Left colon (tissue), 2 donors: ENCODE measurements around the gene LRRC58. TPM values are rescaled to one million over a fixed set of nuclear protein-coding genes. Genes with fewer than 3 reads are reported as not detected.
"Not testable (repeated sequence)": the region's sequence is repeated elsewhere in the genome, so short reads cannot be mapped to it uniquely, and the experiment has no call there.

Experiments
- ATAC-seq: fragments of 200-7000 bp; cut with Tn5 transposase; one replicate; pipeline ENCODE4 v1.9.1; 2020; ENCODE audit warnings: mild to moderate bottlenecking, moderate library complexity
- DNase-seq, 2 donors: peaks; one replicate each; pipeline ENCODE4 v3.0.0-alpha.2; 2020
- intact Hi-C, 2 donors: fragments of 100-400 bp; cut with DNase I in 1 of 2; cut with micrococcal nuclease in 1 of 2; formaldehyde crosslinking; loops; one replicate each; pipeline versions ENCODE4 v1.11.2 to v1.14.0; 2022; cut with DNase I, micrococcal nuclease
- total RNA-seq, 2 donors: library from RNA; stranded (reverse); fragmentation: NEBNext Ultra II Directional; extraction: Animal tissue kit (Norgen Biotek cat#: 25700); gene quantifications; one replicate each; pipeline ENCODE4 v1.2.1, GENCODE V29; 2021
- donor health status: DM: no; HTN: no; CAD: no.
- donor health status: DM: yes; HTN: yes; CAD: no.

The LRRC58 gene
- total RNA-seq, 2 donors from 2014 or later, result 11.3 to 12.1 TPM

DNA sequence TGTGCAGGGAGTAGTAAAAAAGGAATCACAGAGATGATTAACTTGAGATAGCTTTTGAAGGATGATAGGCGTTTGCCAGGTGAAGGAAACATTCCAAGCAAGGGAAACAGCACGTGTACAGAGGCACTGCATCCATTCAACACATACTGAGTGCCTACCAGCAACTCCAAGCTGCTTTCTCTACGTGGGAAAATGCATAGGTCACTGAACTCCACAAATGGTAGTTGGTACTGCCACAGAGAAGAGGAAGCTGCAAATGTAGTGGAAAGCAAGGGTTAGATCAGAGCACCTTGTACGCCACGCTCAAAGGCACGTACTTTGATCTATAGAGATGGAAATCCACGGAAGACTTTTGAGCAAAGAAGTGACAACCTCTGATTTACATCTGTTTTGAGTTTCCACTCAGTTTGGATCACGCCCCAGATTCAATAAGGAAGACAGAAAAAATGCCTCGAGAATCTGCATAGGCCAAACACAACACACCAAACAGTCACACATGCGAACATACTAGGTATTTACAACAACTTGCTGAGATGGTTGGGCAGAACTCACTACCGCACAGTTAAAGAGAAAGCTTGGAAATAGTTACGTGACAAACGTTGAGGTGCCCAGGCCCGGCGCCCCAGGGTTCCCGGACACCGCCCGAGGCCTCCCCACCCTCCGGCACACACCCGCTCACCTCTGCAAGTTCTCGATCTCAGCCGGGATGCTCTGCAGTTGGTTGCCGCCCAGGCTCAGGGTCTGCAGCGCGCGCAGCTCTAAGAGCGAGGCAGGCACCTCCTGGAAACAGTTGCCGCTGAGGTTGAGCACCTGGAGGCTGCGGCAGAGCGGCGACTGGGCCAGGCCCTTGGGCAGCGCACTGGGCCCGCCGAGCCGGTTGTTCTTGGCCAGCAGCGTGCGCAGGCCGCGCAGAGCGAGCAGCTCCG is 826 bp downstream of the LRRC58 start:
- peak; percentile 61 for ATAC-seq
- DNase-seq, result peak in 1 of 2 donors; percentile 55
- intact Hi-C loops, result no loop called here

DNA sequence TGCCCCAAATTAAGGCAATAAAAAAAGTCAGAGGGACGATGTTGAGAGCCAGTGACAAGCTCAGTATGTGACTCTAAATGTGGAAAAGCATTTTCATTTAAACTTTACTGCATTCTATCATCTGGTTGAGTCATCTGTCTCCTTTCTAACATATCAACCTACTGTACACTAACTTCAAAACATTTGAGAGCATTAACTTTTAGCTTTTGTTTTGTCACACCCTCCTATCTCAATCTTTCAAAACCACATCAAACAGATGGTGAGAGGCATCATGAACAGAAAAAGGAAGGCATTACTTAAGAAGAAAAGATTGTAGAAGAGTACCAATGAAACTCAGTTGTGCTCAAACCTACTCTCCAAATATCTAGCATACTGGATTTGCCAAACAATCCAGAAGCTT is 4.8 kb downstream of the LRRC58 start:
- intact Hi-C loops, result no loop called here
- no peak for ATAC-seq
- DNase-seq, result no peak

DNA sequence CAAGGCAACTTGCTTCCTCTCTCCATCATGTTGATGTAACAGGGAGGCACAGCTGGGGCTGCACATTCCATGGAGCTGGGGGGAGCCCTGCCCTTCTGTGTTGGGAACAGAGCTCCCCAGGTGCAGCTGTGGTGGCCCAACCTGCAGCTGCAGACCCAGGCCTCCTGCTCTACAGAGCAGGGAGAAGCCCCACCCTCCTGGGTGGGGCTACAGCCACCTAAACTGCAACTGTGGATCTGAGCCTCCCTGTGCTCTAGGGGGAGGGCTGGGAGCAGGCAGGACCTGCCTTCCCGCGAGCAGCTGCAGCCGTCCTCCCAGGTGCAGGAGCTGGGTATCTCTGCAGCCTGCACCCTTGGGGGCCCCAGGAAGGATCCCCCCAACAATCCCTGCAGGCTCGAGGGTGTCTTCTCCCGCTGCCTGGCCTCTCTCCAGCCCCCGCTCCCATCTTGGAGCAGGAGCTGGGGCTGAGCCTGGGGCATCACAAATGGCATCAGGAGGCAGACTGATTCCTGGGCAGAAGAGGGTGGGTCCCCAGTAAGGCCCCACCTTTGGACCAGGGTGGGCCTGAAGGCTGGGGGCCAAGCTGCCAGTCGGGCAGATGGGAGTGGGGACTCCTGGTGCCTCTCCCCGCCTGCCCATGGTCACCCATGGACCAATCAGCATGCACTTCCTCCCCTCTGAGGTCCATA is 7.4 kb downstream of the LRRC58 start:
- intact Hi-C loops, result no loop called here
- DNase-seq (no peak), ATAC-seq (no peak)

DNA sequence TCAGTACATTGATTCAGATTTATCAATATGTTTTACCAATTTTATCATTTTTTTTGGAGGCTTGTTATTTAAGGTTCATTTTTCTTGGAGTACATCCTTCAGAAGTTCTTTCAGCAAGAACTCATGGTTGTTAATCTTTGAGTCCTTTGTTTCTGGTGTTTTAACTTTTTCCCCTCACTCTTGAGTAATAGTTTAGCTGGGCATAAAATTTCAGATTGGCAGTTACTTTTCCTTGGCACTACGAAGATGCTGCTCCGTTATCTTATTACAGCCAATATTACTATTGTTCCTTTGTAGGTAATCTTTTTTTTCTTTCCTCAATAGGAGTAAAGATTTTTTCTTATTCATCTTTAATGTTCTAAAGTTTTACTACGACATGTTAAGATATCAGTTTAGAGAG is 9.8 kb downstream of the LRRC58 start:
- DNase-seq, result no peak

DNA sequence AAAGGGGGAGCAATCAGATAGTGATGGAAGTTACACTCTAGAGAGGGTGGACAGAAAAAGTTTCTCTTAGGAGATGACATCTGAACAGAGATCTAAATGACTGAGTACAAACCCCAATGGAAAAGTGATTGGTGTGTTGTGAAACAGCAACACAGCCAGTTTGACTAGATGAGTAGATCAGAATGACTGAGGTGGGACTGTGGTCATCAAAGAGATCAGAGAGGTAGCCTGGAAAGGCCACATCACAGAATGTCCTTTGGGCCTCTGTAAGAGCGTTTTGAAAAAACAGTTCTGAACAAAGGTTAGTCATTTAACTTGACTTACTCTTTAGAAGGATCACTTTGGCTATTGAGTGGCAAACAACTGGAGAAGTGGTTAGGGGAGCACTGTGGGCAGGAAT is 10.6 kb downstream of the LRRC58 start:
- ATAC-seq (no peak), DNase-seq (no peak)
- intact Hi-C loops, result no loop called here

More for the DNA sequence above, 9.8 kb downstream of the LRRC58 start:
- ATAC-seq, result no peak
- intact Hi-C loops, result no loop called here

DNA sequence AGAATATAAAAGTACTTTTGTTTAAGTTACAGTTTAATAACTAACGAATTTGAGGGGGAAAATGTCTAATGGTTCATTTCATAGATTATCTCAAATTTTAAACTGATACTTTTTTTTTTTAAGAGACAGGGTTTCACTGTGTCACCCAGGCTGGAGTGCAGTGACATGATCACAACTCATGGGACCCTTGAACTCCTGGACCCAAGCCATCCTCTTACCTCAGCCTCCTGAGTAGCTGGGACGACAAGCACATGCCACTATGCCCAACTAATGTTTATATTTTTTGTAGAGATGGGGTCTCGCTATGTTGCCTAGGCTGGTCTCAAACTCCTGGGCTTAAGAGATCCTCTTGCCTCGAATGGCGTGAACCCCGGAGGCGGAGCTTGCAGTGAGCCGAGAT is 16.5 kb downstream of the LRRC58 start:
- intact Hi-C loops, result no loop called here
- DNase-seq (no peak), ATAC-seq (no peak)

DNA sequence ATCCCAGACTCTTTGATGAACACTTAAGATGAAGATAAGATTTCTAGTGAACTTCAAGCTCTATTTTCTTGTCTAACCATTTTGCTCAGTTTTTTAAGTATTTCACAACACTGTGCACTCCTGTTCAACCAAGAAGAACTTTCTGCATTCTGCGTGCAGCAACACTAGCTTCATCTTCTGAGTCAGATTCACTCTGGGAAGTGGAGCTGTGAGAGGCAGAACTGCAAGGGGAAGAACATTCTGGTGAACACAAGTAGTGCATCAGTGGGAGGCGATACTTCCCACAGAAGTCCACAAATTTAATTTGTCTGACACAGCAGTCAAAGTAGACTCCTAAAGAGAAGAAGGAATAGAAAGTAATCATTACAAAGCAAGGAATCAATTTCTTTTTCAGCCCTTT is 18.1 kb downstream of the LRRC58 start:
- no peak for ATAC-seq

DNA sequence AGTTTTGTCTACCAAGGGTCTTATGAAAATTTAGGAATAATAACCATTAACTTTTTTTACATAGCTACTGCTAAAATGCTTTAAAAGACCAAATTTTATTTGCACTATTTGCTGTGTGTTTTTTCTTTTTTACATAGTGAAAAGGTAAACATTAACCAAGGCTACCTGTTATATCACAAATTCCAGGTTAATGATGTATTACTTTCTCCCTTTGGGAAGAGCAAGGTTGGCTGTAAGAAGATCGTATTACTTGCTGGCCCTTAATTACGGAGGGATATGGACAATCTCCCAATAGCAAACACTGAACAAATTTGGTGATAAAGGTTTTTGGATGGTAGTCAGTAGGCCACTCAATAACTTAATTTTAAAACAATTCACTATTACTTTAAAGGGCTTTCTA is 22.4 kb downstream of the LRRC58 start:
- intact Hi-C loops, result no loop called here
- ATAC-seq, result no peak
- DNase-seq, result no peak

More for the DNA sequence above, 18.1 kb downstream of the LRRC58 start:
- no peak for DNase-seq
- intact Hi-C loops, result no loop called here

DNA sequence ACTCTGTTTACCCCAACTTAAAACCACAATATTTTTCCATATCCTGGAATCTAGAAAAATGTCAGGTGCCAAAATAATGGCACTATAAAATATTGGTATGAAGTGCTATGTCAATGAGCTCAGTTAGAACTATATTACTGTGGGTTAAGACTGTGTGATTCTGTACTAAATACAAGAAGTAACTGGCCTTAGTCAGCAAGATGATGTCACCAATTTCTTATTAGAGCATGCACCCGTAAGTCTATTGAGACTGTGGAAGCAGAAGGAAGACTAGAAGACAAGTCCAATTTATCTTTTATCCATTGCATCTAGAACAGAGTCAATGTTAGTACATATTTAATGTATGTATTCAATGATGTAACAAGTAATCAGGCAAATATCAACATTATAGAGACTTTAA is 25.0 kb downstream of the LRRC58 start:
- DNase-seq, result no peak
- intact Hi-C loops, result no loop called here
- no peak for ATAC-seq

DNA sequence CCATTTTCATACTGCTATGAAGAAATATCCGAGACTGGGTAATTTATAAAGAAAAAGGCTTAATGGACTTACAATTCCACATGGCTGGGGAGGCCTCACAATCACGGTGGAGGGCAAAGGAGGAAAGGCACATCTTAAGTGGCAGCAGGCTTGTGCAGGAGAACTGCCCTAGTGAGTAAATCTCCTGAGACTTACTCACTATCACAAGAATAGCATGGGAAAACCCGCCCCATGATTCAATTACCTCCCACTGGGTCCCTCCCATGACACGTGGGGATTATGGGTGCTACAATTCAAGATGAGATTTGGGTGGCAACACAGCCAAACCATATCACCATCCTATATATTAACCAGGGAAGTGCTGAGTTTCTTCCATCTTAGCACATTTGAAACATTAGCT is 25.4 kb downstream of the LRRC58 start:
- ATAC-seq, intact Hi-C loops, DNase-seq: not testable (repeated sequence)

DNA sequence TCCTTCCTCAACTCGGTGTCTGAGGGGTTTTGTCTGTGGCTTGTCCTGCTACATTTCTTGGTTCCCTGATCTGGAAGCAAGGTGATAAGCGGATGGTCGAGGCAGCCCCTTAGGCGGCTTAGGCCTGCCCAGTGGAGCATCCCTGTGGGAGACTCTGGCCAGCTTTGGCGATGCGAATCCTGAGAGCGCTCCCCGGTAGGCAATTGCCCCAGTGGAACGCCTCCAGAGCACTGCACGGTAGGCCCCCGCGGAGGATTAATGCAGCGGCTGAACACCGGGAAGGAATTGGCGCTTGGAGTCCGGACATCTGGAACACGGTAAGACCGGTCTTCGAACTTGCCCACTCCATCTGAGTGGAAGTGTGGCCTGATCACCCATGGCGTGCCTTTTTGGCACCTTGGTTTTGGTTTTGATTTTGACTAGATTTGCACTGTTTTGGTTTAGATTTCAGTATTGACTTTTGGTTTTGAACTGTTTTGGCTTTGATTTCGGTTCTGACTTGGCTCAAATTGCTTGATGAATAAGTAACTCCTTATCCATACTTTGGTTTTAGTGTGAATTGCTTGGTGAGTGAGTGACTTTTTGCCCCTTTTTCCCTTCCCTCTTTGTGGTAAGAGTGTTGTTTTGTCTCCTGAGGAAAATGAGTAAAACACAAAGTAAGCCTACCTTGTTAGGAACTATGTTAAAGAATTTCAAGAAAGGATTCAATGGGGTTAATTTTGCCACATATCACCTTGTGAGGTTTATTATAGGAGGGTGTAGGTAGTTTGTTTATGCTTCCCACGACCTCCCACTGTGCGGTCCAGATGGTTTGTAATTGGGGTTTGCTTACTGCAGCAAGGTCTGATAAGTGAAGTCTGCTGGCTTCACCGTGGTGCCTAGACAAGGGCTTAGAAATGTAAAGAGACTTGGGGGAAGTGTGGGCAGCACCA is 37.0 kb downstream of the LRRC58 start:
- ATAC-seq (no peak), DNase-seq (no peak)
- intact Hi-C loops, result no loop called here

DNA sequence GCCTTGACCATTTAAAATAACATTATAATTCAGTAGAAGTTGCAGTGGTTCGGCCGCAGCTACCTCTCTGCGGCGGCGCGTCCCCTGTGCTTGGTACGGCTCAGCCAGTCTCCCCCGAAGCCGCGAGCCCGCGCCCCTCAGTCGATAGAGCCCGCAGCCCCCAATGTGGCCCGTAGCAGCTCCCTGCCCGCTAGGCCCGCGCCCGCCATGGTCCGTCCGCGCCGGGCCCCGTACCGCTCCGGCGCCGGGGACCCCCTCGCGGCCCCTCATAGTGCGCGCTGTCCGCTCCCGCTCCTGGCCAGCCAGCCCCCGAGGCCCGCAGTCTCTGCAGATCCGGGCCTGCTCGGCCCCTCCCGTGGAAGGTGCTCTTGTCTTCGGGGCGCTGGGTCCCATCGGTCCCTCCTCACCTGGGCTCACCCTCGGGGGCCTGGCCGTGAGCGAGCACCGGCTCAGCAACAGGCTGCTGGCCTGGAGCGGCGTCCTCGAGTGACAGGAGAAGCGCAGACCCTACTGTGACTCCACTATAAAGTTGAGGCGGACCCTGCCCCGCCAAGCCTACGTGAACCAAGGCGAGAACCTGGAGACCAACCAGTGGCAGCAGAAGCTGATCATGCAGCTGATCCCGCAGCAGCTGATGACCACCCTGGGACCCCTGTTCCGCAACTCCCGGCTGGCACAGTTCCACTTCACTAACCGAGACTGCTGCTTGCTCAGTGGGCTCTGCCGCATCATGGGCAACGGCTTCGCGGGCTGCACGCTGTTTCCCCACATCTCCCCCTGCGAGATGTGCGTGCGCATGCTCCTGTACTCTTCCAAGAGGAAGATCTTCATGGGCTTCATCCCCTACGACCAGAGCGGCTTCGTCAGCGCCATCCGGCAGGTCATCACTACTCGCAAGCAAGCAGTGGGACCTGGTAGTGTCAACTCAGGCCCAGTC is 42.4 kb downstream of the LRRC58 start:
- no peak for DNase-seq
- intact Hi-C loops, result no loop called here
- no peak for ATAC-seq

DNA sequence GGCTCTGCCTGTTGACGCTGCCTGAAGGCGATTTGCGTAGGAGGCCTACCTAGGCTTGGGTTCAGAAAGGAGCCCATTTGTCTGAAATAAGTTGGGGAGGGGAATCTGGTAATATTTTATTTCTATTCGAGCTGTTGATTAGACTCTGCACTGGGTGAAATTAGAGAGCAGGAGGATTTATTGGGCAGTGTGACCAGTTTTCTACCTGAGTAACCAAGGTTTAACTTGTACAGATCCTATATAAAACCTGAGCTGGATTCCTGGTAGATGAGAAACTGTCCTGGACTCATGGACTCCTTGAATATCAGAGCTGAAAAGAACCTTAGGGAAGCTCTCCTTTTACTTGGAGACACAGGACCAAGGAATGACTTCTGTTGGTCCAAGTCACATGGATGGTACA is 44.5 kb downstream of the LRRC58 start:
- intact Hi-C loops, result no loop called here
- ATAC-seq, result no peak
- DNase-seq, result no peak

DNA sequence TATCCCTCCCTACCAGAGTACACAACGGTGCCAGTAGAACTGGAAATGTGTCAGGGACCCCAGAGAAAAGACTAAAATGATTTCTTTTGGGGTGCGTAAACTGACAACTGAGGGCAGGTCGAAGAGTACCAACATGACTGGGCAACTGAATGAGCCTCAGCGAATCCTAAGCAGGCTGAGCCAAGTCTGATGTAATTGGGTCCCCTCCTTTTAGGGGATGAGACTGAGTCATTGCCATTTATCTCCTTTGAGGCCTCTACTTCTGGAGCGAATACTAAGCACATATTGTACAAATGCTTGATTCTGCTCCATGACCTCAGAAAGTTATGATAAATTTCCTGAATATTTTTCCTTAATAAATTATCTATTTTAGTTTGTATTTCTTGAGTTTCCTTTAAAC is 46.8 kb downstream of the LRRC58 start:
- ATAC-seq (no peak), DNase-seq (no peak)
- intact Hi-C loops, result no loop called here

DNA sequence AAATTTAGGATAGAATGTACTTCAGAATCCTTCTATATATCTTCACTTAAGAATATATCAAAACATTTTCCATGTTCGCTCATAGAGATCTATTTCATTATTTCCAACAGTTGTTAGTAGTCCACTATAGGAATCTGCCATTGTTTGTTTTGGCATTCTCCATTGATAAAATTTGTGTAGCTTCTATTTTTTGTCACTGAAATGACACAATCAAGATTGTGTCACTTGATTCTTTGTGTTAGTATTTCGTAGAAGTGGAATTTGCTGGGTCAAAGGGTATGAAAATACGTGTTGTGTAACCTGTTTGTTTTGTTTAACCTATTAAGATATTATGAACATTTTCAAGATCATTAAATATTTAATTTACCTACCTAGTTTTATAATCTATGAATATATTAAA is 48.2 kb downstream of the LRRC58 start:
- DNase-seq (no peak), ATAC-seq (no peak)
- intact Hi-C loops, result no loop called here

DNA sequence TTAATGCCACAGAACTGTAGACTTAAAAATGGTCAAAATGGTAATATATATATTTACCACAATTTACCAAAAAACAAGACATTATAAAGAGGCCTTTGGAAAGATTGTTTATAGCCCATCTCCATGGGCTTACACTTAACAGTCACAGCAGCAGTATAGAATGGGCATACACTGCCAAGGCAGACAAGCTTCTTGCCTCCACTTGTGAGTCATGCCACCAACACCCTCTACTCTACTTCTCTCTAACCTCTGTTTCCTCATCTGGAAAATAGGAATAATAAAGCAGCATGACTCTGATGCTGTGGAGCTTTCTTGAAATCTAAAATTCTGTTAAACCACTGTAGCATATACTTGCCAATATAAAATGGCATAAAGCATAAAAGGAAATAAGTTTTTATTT is 49.8 kb downstream of the LRRC58 start:
- ATAC-seq, result no peak
- DNase-seq, result no peak
- intact Hi-C loops, result no loop called here

DNA sequence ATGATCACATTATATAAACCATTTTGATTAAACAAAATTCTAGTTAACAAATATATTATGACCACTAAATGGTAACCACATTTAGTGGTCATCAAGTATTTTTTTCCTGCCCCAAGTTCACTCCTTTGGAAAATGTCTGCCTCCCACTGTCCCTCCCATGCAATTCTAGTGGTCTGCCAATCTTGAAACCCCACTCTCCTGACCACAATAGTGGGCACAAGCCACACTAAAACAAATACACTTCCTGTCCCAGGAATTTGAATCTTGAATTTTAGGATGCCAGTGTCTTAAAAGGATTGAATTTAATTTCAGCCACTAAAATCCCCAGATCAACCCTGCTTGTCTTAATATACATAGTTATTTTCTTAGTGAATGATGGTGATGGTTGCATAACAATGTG is 50.2 kb downstream of the LRRC58 start:
- intact Hi-C loops, result no loop called here
- DNase-seq (no peak), ATAC-seq (no peak)

DNA sequence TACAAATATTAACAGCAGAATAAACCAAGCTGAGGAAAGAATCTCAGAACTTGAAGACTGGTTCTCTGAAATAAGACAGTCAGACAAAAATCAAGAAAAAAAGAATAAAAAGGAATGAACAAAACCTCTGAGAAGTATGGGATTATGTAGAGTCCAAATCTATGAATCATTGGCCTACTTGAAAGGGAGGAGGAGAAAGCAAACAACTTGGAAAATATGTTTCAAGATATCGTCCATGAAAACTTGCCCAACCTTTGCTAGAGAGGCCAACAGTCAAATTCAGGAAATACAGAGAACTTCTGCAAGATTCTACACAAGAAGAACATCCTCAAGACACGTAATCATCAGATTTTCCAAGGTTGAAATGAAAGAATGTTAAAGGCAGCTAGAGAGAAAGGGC is 57.6 kb downstream of the LRRC58 start:
- DNase-seq, intact Hi-C loops, ATAC-seq: not testable (repeated sequence)
